Spleen (tissue), 11 donors: ENCODE data around the gene COL25A1. TPM values are rescaled to one million over a fixed set of nuclear protein-coding genes. Genes with fewer than 3 reads are reported as not detected.

Experiments
- DNase-seq: peaks from one replicate; pipeline ENCODE4 v3.0.0-alpha.2; 2020
- H3K27ac ChIP-seq, 8 donors: fragments of 200-600 bp; sonication (generic) in 7 of 8; 1 replicate in 4 of 8; 2 replicates in 4 of 8; pipeline versions ENCODE4 v1.5.0 to v1.8.0; 2016 to 2021; ENCODE audit warnings: inconsistent platforms in 4 of 8, mild to moderate bottlenecking in 4 of 8, moderate library complexity in 1 of 8
- H3K27me3 ChIP-seq, 7 donors: fragments of 200-600 bp; sonication (generic) in 6 of 7; replicated peaks in 1 of 7; 1 replicate in 4 of 7; 2 replicates in 3 of 7; pipeline versions ENCODE4 v1.5.0 to v1.8.0; 2016 to 2021; ENCODE audit warnings: inconsistent platforms in 3 of 7, mild to moderate bottlenecking in 1 of 7
- H3K36me3 ChIP-seq, 6 donors: fragments of 200-600 bp; sonication (generic) in 5 of 6; 1 replicate in 4 of 6; 2 replicates in 2 of 6; pipeline versions ENCODE4 v1.5.0 to v1.8.0; 2016 to 2021; ENCODE audit warnings: inconsistent platforms in 2 of 6
- H3K4me1 ChIP-seq, 6 donors: fragments of 200-600 bp; sonication (generic) in 5 of 6; 1 replicate in 3 of 6; 2 replicates in 3 of 6; pipeline versions ENCODE4 v1.5.0 to v1.8.0; 2016 to 2021; ENCODE audit warnings: inconsistent platforms in 3 of 6
- H3K4me3 ChIP-seq, 8 donors: fragments of 200-600 bp; sonication (generic) in 7 of 8; 1 replicate in 4 of 8; 2 replicates in 4 of 8; pipeline versions ENCODE4 v1.5.0 to v1.8.0; 2016 to 2021; ENCODE audit warnings: inconsistent platforms in 4 of 8, mild to moderate bottlenecking in 4 of 8, moderate library complexity in 2 of 8
- H3K9me3 ChIP-seq, 8 donors: fragments of 200-600 bp; sonication (generic) in 7 of 8; 1 replicate in 4 of 8; 2 replicates in 4 of 8; pipeline versions ENCODE4 v1.5.0 to v1.8.0; 2016 to 2021; ENCODE audit warnings: inconsistent platforms in 4 of 8
- POLR2A ChIP-seq, 3 donors: fragments of 450-650 bp; IDR thresholded peaks; one replicate each; pipeline ENCODE4 v1.5.1; 2017; ENCODE audit warnings: antibody characterized with exemption in 3 of 3, mild to moderate bottlenecking in 1 of 3
- POLR2AphosphoS5 ChIP-seq, 3 donors: sonication (generic); formaldehyde crosslinking; IDR thresholded peaks; one replicate each; pipeline ENCODE4 v1.5.1; 2017; ENCODE audit warnings: antibody characterized with exemption in 3 of 3
- WGBS, 5 donors: extraction: QIAGEN DNeasy Blood & Tissue Kit in 3 of 5; methylation state at CpG; one replicate each; pipeline versions ENCODE4 v1.1.5 to v1.1.7; 2013 to 2018; 5-methylcytosine and 5-hydroxymethylcytosine counted together
- intact Hi-C: fragments of 100-400 bp; cut with DNase I; formaldehyde crosslinking; loops from one replicate; pipeline ENCODE4 v1.15.0; 2023; ENCODE audit warnings: low total_unique reads
- polyA plus RNA-seq, 3 donors: library from polyadenylated mRNA; stranded (reverse); fragments of 200-250 nt; gene quantifications; one replicate each; pipeline ENCODE4 v1.2.1, GENCODE V29; 2013
- total RNA-seq, 7 donors: library from RNA; depleted of rRNA in 3 of 7; stranded (reverse); fragments of >200 nt in 3 of 7; fragmentation: NEBNext Ultra II Directional in 4 of 7; extraction: Animal tissue kit (Norgen Biotek cat#: 25700) in 4 of 7; gene quantifications; one replicate each; pipeline versions ENCODE4 v1.1.0 to v1.2.1, GENCODE V29; 2016 to 2021
- TF ChIP-seq, protein P1 (sequence below), 11 experiments: fragments of 200-600 bp in 7 of 11; fragments of 450-650 bp in 4 of 11; sonication (generic) in 4 of 11; IDR thresholded peaks in 8 of 11; conservative IDR thresholded peaks in 3 of 11; 1 replicate in 7 of 11; 2 replicates in 4 of 11; pipeline versions ENCODE4 v1.4.0 to v1.8.0; 2016 to 2021; ENCODE audit warnings: antibody characterized with exemption in 11 of 11, inconsistent platforms in 4 of 11, mild to moderate bottlenecking in 1 of 11
- donor health status: healthy with polysubstance abuse.
- donor health status: DM: no; HTN: no; CAD: no; lungs with moderate emphysema.
- donor health status: DM: no; HTN: no; CAD: no.
- donor health status: Bipolar disorder and iron deficiency.
- donor health status: healthy.
- donor health status: DM: no; HTN: no; CAD: no.
- donor health status: DM: yes; HTN: yes; CAD: no.

Gene COL25A1
- total and polyA plus RNA-seq, 10 donors: 0.06 to 1.9 (median 0.57) TPM; not detected in 1

DNA sequence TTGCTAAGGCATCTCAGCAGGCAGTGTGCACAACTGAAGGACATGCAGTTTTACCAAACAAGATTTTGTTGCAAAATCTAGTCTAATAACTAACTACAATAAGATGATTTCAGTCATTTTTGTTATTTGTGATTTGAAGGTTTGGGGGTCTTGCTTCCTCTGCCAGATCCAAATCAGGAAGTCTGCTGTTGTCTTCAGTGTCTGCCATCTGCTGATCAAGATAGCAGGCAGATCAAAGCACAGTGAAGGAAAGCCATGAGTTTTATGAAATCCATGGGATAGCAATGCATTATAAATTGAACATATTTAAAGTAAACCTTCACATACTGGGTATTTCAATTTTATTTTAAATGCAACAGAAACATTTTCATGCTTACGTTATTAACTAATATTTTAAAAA lies 370.5 kb downstream of the COL25A1 start:
- Histone ChIP-seq H3K36me3 (no peaks in the 10 kb centered on the region), H3K4me3 (no peak overlapping the region), H3K27me3 (no peaks in the 10 kb centered on the region), H3K9me3 (no peaks in the 10 kb centered on the region), H3K4me1 (no peaks in the 10 kb centered on the region), H3K27ac (no peak overlapping the region)
- no peak for TF ChIP-seq POLR2AphosphoS5 (IDR thresholded peaks at IDR 0.05)
- TF ChIP-seq, protein P1, sequence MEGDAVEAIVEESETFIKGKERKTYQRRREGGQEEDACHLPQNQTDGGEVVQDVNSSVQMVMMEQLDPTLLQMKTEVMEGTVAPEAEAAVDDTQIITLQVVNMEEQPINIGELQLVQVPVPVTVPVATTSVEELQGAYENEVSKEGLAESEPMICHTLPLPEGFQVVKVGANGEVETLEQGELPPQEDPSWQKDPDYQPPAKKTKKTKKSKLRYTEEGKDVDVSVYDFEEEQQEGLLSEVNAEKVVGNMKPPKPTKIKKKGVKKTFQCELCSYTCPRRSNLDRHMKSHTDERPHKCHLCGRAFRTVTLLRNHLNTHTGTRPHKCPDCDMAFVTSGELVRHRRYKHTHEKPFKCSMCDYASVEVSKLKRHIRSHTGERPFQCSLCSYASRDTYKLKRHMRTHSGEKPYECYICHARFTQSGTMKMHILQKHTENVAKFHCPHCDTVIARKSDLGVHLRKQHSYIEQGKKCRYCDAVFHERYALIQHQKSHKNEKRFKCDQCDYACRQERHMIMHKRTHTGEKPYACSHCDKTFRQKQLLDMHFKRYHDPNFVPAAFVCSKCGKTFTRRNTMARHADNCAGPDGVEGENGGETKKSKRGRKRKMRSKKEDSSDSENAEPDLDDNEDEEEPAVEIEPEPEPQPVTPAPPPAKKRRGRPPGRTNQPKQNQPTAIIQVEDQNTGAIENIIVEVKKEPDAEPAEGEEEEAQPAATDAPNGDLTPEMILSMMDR (IDR thresholded peaks at IDR 0.05 in 8 of 11, conservative IDR thresholded peaks at IDR 0.05 in 3 of 11): no peak
- no peak for DNase-seq
- intact Hi-C loops: no loop called here
- WGBS, 5 donors: 50 to 96% (median 94%) methylated on average over 1 of the region's 1 CpG

DNA sequence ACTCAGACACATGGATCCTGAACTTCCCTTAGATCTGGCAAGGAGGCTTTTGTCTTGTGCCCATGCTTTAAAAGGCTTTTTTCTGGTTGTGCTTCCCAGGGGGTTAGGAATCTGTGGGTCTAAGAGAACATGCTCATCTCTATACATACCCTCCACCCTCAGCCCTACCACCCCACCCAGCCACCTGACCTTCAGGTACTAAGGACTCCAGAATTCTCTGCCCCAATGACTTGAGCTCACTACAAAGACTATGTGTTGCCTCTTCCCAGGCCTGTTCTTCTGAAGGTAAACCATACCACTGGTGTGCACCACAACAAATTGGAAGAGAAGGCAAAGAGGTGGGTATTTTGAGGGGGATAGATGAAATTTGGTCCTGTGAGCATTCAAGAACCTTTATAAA lies 372.3 kb downstream of the COL25A1 start:
- Histone ChIP-seq H3K4me3 (no peak overlapping the region), H3K27me3 (no peaks in the 10 kb centered on the region), H3K27ac (no peak overlapping the region), H3K4me1 (no peaks in the 10 kb centered on the region), H3K9me3 (no peaks in the 10 kb centered on the region), H3K36me3 (no peaks in the 10 kb centered on the region)
- intact Hi-C loops: no loop called here
- TF ChIP-seq, protein P1 (IDR thresholded peaks at IDR 0.05 in 8 of 11, conservative IDR thresholded peaks at IDR 0.05 in 3 of 11): no peak
- no peak for TF ChIP-seq POLR2A (IDR thresholded peaks at IDR 0.05)
- TF ChIP-seq POLR2AphosphoS5 (IDR thresholded peaks at IDR 0.05): no peak
- DNase-seq: no peak

DNA sequence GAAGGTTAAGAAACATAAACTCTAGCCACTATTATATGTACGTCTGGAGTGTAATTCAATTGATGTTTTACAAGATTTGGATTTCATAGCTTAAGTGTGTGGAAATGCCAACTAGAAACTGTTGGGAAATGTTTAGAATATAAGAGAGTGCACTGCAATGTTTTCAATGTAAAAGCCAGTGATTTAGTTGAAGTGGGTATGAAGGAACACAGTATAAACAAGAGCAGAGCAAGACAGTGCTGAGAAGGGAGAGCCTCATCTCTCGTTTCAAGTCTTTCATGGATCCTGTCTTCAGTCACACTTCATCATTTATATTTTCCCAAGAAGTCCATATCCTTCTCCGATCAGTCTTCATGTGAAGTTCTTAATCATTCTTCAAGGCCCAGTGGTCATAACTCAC lies 375.7 kb downstream of the COL25A1 start:
- Histone ChIP-seq H3K9me3 (no peaks in the 10 kb centered on the region), H3K4me1 (no peaks in the 10 kb centered on the region), H3K4me3 (no peak overlapping the region), H3K27me3 (no peaks in the 10 kb centered on the region), H3K36me3 (no peaks in the 10 kb centered on the region), H3K27ac (no peak overlapping the region)
- TF ChIP-seq POLR2AphosphoS5 (IDR thresholded peaks at IDR 0.05) (no peak), POLR2A (IDR thresholded peaks at IDR 0.05) (no peak)
- TF ChIP-seq, protein P1 (IDR thresholded peaks at IDR 0.05 in 8 of 11, conservative IDR thresholded peaks at IDR 0.05 in 3 of 11): no peak
- WGBS, 5 donors: 77 to 92% (median 87%) methylated on average over 3 of the region's 3 CpGs
- no peak for DNase-seq
- intact Hi-C loops: no loop called here

DNA sequence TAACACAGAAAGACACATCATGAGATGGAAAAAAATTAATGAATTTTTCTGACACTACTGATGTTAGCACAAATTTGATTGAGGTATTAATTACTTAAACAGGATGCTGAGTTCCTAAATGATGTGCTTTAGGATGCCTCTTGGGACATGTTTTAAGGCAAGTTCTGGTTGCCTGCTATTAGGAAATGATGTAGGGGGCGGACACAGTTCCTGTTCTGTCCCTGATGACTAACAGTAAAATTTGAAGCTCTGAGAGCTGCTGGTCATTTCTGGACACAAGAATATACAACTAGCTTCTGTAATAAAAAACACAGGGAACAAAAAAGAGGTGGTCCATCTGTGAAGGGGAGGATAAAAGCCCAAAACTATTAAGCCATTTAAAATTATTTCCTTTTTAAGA lies 376.4 kb downstream of the COL25A1 start:
- no peak overlapping the region for H3K27ac ChIP-seq
- TF ChIP-seq POLR2AphosphoS5 (IDR thresholded peaks at IDR 0.05) (no peak), POLR2A (IDR thresholded peaks at IDR 0.05) (no peak)
- TF ChIP-seq, protein P1 (IDR thresholded peaks at IDR 0.05 in 8 of 11, conservative IDR thresholded peaks at IDR 0.05 in 3 of 11): no peak
- no peaks in the 10 kb centered on the region for H3K27me3 ChIP-seq
- no peak for DNase-seq
- intact Hi-C loops: no loop called here
- 59 to 89% (median 65%) methylated on average over 1 of the region's 1 CpG for WGBS, 5 donors
- no peaks in the 10 kb centered on the region for H3K9me3 ChIP-seq
- no peak overlapping the region for H3K4me3 ChIP-seq
- no peaks in the 10 kb centered on the region for H3K4me1 ChIP-seq
- no peaks in the 10 kb centered on the region for H3K36me3 ChIP-seq
